K562 (cell line): Measurements from ENCODE around the gene GFAP.

Experiments
- BRF1 ChIP-seq: IDR thresholded peaks from 3 replicates; pipeline ENCODE4 v1.6.1; 2011; ENCODE audit warnings: borderline replicate concordance, mild to moderate bottlenecking; ENCODE audit not compliant: insufficient read length; ENCODE audit errors: extremely low read depth
- CBX5 ChIP-seq: IDR thresholded peaks from 2 replicates; pipeline ENCODE4 v1.6.1; 2014; ENCODE audit warnings: low read depth, borderline replicate concordance
- ETV6 ChIP-seq, 3 experiments: fragments of 150-350 bp in 1 of 3; sonication (generic) in 1 of 3; formaldehyde crosslinking in 1 of 3; IDR thresholded peaks; 2 replicates each; pipeline versions ENCODE4 v1.6.1 to v1.8.0; 2014 to 2022; ENCODE audit warnings: borderline replicate concordance in 2 of 3, low read depth in 2 of 3, antibody characterized with exemption in 1 of 3, low read length in 1 of 3, mild to moderate bottlenecking in 1 of 3, missing genetic modification reagents in 1 of 3
- MAX ChIP-seq: sonication (generic); formaldehyde crosslinking; IDR thresholded peaks from 2 replicates; pipeline ENCODE4 v1.9.0; 2022; ENCODE audit warnings: mild to moderate bottlenecking, missing genetic modification reagents
- MTA2 ChIP-seq: fragments of 450-650 bp; IDR thresholded peaks from 2 replicates; pipeline ENCODE4 v1.6.1; 2016; ENCODE audit warnings: low read depth
- POLR2A ChIP-seq: fragments of 450-650 bp; conservative IDR thresholded peaks from 2 replicates; pipeline ENCODE4 v1.6.1; 2016
- SMAD1 ChIP-seq: fragments of 150-350 bp; IDR thresholded peaks from 2 replicates; pipeline ENCODE4 v1.6.1; 2014; ENCODE audit warnings: low read length, low read depth; ENCODE audit not compliant: partially characterized antibody
- ZFP1 ChIP-seq: fragments of 450-650 bp; formaldehyde crosslinking; IDR thresholded peaks from 2 replicates; pipeline ENCODE4 v1.4.0; 2020; ENCODE audit warnings: mild to moderate bottlenecking, mixed read lengths
- ZNF224 ChIP-seq: sonication (generic); formaldehyde crosslinking; IDR thresholded peaks from 2 replicates; pipeline ENCODE4 v1.8.0; 2022; ENCODE audit warnings: mild to moderate bottlenecking, missing genetic modification reagents

- TF ChIP-seq BRF1 (no peak), ZFP1 (no peak), ZNF224 (CRISPR knock-in tag) (no peak), POLR2A (no peak), ETV6 (IDR thresholded peaks at IDR 0.05; ENCODE audit: borderline replicate concordance in 1 of 2, low read depth in 2 of 2, low read length in 1 of 2) (no peak), ETV6 (CRISPR knock-in tag; IDR thresholded peaks at IDR 0.05; ENCODE audit: borderline replicate concordance) (no peak), SMAD1 (no peak), CBX5 (no peak), MTA2 (no peak), MAX (CRISPR knock-in tag) (no peak)
Observed at GRCh38 chr17:44902135-44902760, 13.1 kb downstream of the GFAP start.
